Natural killer cell (primary cell): ENCODE data around the gene CAND2. TPM values are rescaled to one million over a fixed set of nuclear protein-coding genes. Genes with fewer than 3 reads are reported as not detected.
A peak's percentile ranks its signal among the peaks of the same experiment; 100 is the strongest.

ENCODE experiments used
- ATAC-seq, 3 donors: fragments of 150-1000 bp in 2 of 3; fragments of 200-7000 bp in 1 of 3; cut with Tn5 transposase; 1 replicate in 1 of 3; 2 replicates in 2 of 3; pipeline ENCODE4 v1.10.0; 2021; ENCODE audit warnings: mild to moderate bottlenecking in 2 of 3, moderate library complexity in 2 of 3
- DNase-seq, 2 donors: peaks; one replicate each; pipeline versions ENCODE4 v3.0.0 to v3.0.0-alpha.2; 2013 to 2021; ENCODE audit warnings: mixed read lengths in 1 of 2
- H3K27ac ChIP-seq: one replicate; pipeline ENCODE4 v1.5.1; 2013; ENCODE audit warnings: mild to moderate bottlenecking, low read length
- H3K27me3 ChIP-seq: one replicate; pipeline ENCODE4 v1.6.1; 2013; ENCODE audit warnings: low read length; ENCODE audit not compliant: control insufficient read depth, insufficient read depth
- H3K36me3 ChIP-seq: one replicate; pipeline ENCODE4 v1.6.1; 2013; ENCODE audit warnings: low read length; ENCODE audit not compliant: control insufficient read depth, insufficient read depth
- H3K4me1 ChIP-seq: one replicate; pipeline ENCODE4 v1.6.1; 2013; ENCODE audit warnings: low read length; ENCODE audit not compliant: control insufficient read depth, insufficient read depth
- H3K4me3 ChIP-seq: one replicate; pipeline ENCODE4 v1.5.1; 2013; ENCODE audit warnings: low read length
- H3K9me3 ChIP-seq: one replicate; pipeline ENCODE4 v1.6.1; 2013; ENCODE audit warnings: low read length; ENCODE audit not compliant: control insufficient read depth, insufficient read depth
- H3K27ac Mint-ChIP-seq, 2 donors: one replicate each; pipeline ENCODE4 v1.8.0; 2022; ENCODE audit warnings: mild to moderate bottlenecking in 2 of 2, mixed read lengths in 2 of 2, moderate library complexity in 1 of 2
- H3K27me3 Mint-ChIP-seq, 2 donors: one replicate each; pipeline ENCODE4 v1.8.0; 2022; ENCODE audit warnings: low read depth in 2 of 2, mixed read lengths in 2 of 2
- H3K36me3 Mint-ChIP-seq: one replicate; pipeline ENCODE4 v1.8.0; 2022; ENCODE audit warnings: mixed read lengths
- H3K4me1 Mint-ChIP-seq, 2 donors: one replicate each; pipeline ENCODE4 v1.8.0; 2022; ENCODE audit warnings: mixed read lengths in 2 of 2
- H3K4me3 Mint-ChIP-seq: one replicate; pipeline ENCODE4 v1.8.0; 2022; ENCODE audit warnings: mild to moderate bottlenecking, moderate library complexity, mixed read lengths
- H3K9me3 Mint-ChIP-seq, 2 donors: one replicate each; pipeline ENCODE4 v1.8.0; 2022; ENCODE audit warnings: mixed read lengths in 2 of 2
- WGBS: methylation state at CpG from one replicate; pipeline ENCODE4 v1.1.7; 2013; ENCODE audit warnings: missing lambda C conversion rate; ENCODE audit not compliant: insufficient coverage; 5-methylcytosine and 5-hydroxymethylcytosine counted together
- intact Hi-C: fragments of 100-400 bp; cut with micrococcal nuclease; formaldehyde crosslinking; loops from one replicate; pipeline ENCODE4 v1.14.2; 2022
- total RNA-seq, 4 donors: library from RNA; stranded (reverse); fragments of 120-200 nt in 1 of 4; gene quantifications; one replicate each; pipeline versions ENCODE4 v1.2.3 to v1.2.4, GENCODE V29; 2013 to 2022
- TF ChIP-seq, protein P1 (sequence below): fragments of 200-600 bp; IDR thresholded peaks from one replicate; pipeline ENCODE4 v1.8.0; 2022; ENCODE audit warnings: antibody characterized with exemption

The CAND2 gene
- total RNA-seq, 3 donors from 2014 or later (not counting 1 experiment from before 2014, with no cell fraction given), result 0.52 to 1.3 (median 1.2) TPM

DNA sequence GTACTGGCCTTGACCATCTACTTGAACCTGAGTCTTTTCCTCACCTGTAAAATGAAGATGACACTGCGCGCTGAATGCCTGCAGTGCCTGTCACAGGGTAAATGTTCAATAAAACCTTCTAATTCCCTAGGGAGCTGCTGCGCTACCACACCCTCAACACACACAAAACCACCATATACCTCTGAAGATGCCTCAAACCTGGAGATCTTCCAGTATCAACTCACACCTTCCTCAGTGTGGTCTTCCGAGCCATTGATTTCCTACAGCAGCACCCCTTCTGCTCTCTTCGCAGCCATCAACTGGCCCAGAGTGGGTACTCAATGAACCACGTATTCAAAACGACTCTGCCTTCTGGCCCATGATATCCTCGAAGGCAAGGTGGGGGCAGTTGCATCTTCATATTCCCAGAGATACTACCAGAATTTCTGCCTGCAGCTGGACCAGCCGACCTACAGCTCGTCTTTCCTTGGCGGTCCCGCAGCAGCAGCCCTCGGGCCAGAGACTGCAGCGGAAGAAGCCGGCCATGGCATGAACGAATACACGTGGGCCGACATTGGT, 44.2 kb downstream of the CAND2 start:
- Histone ChIP-seq H3K4me1 (peaks cover 27% of the 10 kb centered on the region), H3K4me3 (peak overlapping the region; percentile 89), H3K9me3 (no peaks in the 10 kb centered on the region), H3K27me3 (no peaks in the 10 kb centered on the region), H3K27ac (peak overlapping the region; percentile 94), H3K36me3 (peaks cover 38% of the 10 kb centered on the region)
- H3K27me3 Mint-ChIP-seq, result no peaks in the 10 kb centered on the region
- peaks cover 49 to 53% of the 10 kb centered on the region in 2 donors for H3K4me1 Mint-ChIP-seq
- DNase-seq (peak in 1 of 2 donors; percentile 70), ATAC-seq (peak; percentile 50 to 61 (median 51))
- H3K9me3 Mint-ChIP-seq, result no peaks in the 10 kb centered on the region
- intact Hi-C loops, result loop anchor here (1.0 to 10.0 kb wide), 4 partner anchors 30 to 1814 kb away; partner anchors contain the start of genes CCDC174 and RAF1
- peak overlapping the region; percentile 94 for H3K4me3 Mint-ChIP-seq
- peak overlapping the region; percentile 97 to 99 for H3K27ac Mint-ChIP-seq
- 9% methylated on average over 18 of the region's 18 CpGs for WGBS
- peaks cover 21% of the 10 kb centered on the region for H3K36me3 Mint-ChIP-seq
- TF ChIP-seq, protein P1, sequence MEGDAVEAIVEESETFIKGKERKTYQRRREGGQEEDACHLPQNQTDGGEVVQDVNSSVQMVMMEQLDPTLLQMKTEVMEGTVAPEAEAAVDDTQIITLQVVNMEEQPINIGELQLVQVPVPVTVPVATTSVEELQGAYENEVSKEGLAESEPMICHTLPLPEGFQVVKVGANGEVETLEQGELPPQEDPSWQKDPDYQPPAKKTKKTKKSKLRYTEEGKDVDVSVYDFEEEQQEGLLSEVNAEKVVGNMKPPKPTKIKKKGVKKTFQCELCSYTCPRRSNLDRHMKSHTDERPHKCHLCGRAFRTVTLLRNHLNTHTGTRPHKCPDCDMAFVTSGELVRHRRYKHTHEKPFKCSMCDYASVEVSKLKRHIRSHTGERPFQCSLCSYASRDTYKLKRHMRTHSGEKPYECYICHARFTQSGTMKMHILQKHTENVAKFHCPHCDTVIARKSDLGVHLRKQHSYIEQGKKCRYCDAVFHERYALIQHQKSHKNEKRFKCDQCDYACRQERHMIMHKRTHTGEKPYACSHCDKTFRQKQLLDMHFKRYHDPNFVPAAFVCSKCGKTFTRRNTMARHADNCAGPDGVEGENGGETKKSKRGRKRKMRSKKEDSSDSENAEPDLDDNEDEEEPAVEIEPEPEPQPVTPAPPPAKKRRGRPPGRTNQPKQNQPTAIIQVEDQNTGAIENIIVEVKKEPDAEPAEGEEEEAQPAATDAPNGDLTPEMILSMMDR, result no peak

- H3K4me1 ChIP-seq, result peaks cover 27% of the 10 kb centered on the region
- intact Hi-C loops, result loop anchor here (1.0 to 10.0 kb wide), 4 partner anchors 31 to 1813 kb away; partner anchors contain the start of genes CCDC174 and RAF1
- Mint-ChIP-seq H3K9me3 (no peaks in the 10 kb centered on the region), H3K36me3 (peaks cover 21% of the 10 kb centered on the region), H3K4me1 (peaks cover 49 to 53% of the 10 kb centered on the region in 2 donors), H3K27me3 (no peaks in the 10 kb centered on the region), H3K27ac (peak within 1 kb of the TSS; percentile 97 to 99), H3K4me3 (peak within 1 kb of the TSS; percentile 94)
- peak within 1 kb of the TSS; percentile 89 for H3K4me3 ChIP-seq
- no peaks in the 10 kb centered on the region for H3K27me3 ChIP-seq
- no peaks in the 10 kb centered on the region for H3K9me3 ChIP-seq
- H3K36me3 ChIP-seq, result peaks cover 31% of the 10 kb centered on the region
- ATAC-seq, result peak; percentile 93 to 96 (median 93)
- peak within 1 kb of the TSS; percentile 94 for H3K27ac ChIP-seq
- TF ChIP-seq, protein P1, result peak; percentile 79
- WGBS, result under 1% methylated on average over 38 of the region's 43 CpGs
- DNase-seq, result peak; percentile 80 to 97
Observed at GRCh38 chr3:12841149-12841969, 44.9 kb downstream of the CAND2 start, which contains the start of gene RPL32. Gene RPL32, minus strand, starts transcription at chr3:12841565. Its CDS starts 1,328 bp downstream, at chr3:12840237.

DNA sequence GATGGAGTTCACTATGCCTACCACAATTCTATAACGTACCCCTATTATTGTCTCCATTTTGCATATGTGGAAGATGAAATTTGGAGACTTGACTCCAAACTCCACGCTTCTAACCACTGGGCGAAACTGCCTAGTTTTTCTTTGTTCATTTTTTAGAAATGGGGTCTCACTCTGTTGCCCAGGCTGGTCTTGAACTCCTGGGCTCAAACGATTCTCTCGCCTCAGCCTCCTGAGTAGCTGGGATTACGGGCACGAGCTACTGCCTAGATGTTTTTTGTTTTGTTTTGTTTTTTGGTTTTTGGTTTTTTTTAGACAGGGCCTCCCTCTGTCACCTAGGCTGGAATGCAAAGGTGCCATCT, 45.5 kb downstream of the CAND2 start:
- peaks cover 18% of the 10 kb centered on the region for H3K36me3 Mint-ChIP-seq
- Histone ChIP-seq H3K4me1 (peaks cover 27% of the 10 kb centered on the region), H3K9me3 (no peaks in the 10 kb centered on the region), H3K36me3 (peaks cover 28% of the 10 kb centered on the region), H3K4me3 (no peak overlapping the region), H3K27ac (peak overlapping the region; percentile 94), H3K27me3 (no peaks in the 10 kb centered on the region)
- no peak for ATAC-seq
- H3K4me3 Mint-ChIP-seq, result peak overlapping the region; percentile 28
- peak overlapping the region; percentile 97 to 99 for H3K27ac Mint-ChIP-seq
- H3K27me3 Mint-ChIP-seq, result no peaks in the 10 kb centered on the region
- no peak for DNase-seq
- TF ChIP-seq, protein P1, result peak; percentile 31
- WGBS, result 57% methylated on average over 6 of the region's 7 CpGs
- H3K4me1 Mint-ChIP-seq, result peaks cover 47 to 48% of the 10 kb centered on the region in 2 donors
- H3K9me3 Mint-ChIP-seq, result no peaks in the 10 kb centered on the region
- intact Hi-C loops, result loop anchor here (1.0 to 10.0 kb wide), 4 partner anchors 32 to 1813 kb away; partner anchors contain the start of genes CCDC174 and RAF1
